Skeletal muscle tissue (tissue), 4 donors: ENCODE results near the gene EED. TPM values are rescaled to one million over a fixed set of nuclear protein-coding genes. Genes with fewer than 3 reads are reported as not detected.

Experiments used
- H3K27ac ChIP-seq: one replicate; pipeline ENCODE4 v1.7.0; 2013; ENCODE audit warnings: mild to moderate bottlenecking, low read depth, low read length, inconsistent platforms
- H3K27me3 ChIP-seq, 3 donors: one replicate each; pipeline ENCODE4 v1.7.0; 2013; ENCODE audit warnings: low read length in 3 of 3; ENCODE audit not compliant: control insufficient read depth in 3 of 3, insufficient read depth in 3 of 3
- H3K36me3 ChIP-seq, 3 donors: one replicate each; pipeline ENCODE4 v1.7.0; 2013; ENCODE audit warnings: low read length in 3 of 3; ENCODE audit not compliant: control insufficient read depth in 3 of 3, insufficient read depth in 3 of 3
- H3K4me1 ChIP-seq, 3 donors: one replicate each; pipeline ENCODE4 v1.7.0; 2013; ENCODE audit warnings: low read length in 3 of 3, mild to moderate bottlenecking in 3 of 3; ENCODE audit not compliant: control insufficient read depth in 3 of 3, insufficient read depth in 3 of 3
- H3K4me3 ChIP-seq, 3 donors: one replicate each; pipeline ENCODE4 v1.7.0; 2013; ENCODE audit warnings: low read length in 3 of 3
- H3K9ac ChIP-seq, 3 donors: one replicate each; pipeline ENCODE4 v1.7.0; 2013; ENCODE audit warnings: low read length in 3 of 3, mild to moderate bottlenecking in 3 of 3, moderate library complexity in 2 of 3, low read depth in 1 of 3
- H3K9me3 ChIP-seq, 3 donors: one replicate each; pipeline ENCODE4 v1.7.0; 2013; ENCODE audit warnings: low read length in 3 of 3; ENCODE audit not compliant: control insufficient read depth in 3 of 3
- total RNA-seq: library from RNA; depleted of rRNA; stranded (reverse); fragments of >200 nt; gene quantifications from one replicate; pipeline ENCODE4 v1.2.3, GENCODE V29; 2014
- donor health status: Osteomylitis.

The EED gene
- total RNA-seq, 1 donor from 2014 or later: 23.5 TPM

GRCh38 chr11:86262387-86262786 is 17.8 kb downstream of the EED start:
- H3K4me1 ChIP-seq: no peaks in the 10 kb centered on the region
- H3K9ac ChIP-seq: no peak overlapping the region
- no peaks in the 10 kb centered on the region for H3K27me3 ChIP-seq
- no peaks in the 10 kb centered on the region for H3K9me3 ChIP-seq
- H3K4me3 ChIP-seq: no peak overlapping the region
- H3K27ac ChIP-seq: no peak overlapping the region
- peaks cover 7 to 25% (median 15%) of the 10 kb centered on the region in 3 donors for H3K36me3 ChIP-seq

DNA sequence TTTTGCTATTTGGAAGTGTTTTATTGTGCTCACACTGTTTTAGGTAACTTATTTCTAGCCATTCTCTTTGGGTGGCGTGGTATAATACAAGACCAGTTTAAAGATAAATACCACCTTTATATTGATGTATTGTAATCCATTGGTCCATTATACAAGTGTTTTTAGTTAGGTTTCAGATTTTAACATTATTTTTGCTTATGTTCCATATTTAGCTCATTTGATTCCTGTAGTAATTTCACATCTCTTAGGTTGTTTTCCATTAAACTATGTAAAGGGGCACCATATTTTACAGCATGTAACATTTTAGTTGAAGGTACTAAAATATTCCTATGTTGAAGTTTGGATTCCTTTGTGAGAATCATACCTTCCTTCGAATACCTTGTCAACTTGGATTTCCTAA is 20.1 kb downstream of the EED start:
- H3K9me3 ChIP-seq: no peaks in the 10 kb centered on the region
- H3K36me3 ChIP-seq: peaks cover 3 to 25% (median 12%) of the 10 kb centered on the region in 3 donors
- no peaks in the 10 kb centered on the region for H3K4me1 ChIP-seq
- no peak overlapping the region for H3K9ac ChIP-seq
- H3K27ac ChIP-seq: no peak overlapping the region
- H3K4me3 ChIP-seq: no peak overlapping the region
- H3K27me3 ChIP-seq: no peaks in the 10 kb centered on the region

DNA sequence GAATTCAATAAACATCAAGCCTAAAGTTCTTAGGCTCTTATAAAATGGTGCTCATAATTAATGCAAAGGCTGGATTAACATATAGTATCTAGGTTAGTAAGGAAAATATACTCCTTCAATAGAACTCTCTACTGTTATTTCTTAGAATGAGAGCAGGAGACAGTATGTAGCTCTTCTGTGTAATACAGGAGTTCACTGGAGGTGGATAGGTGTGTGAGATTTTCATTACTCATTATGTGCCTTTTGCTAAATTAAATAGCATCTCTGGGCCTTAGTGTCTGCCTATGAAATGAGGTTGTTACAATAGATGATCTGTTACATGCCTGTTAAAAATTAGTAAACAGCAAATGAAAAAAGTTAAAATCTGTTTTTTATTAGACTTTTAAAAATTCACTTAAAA is 20.6 kb downstream of the EED start:
- no peak overlapping the region for H3K9ac ChIP-seq
- H3K36me3 ChIP-seq: peaks cover 3 to 22% (median 14%) of the 10 kb centered on the region in 3 donors
- no peak overlapping the region for H3K4me3 ChIP-seq
- H3K27me3 ChIP-seq: no peaks in the 10 kb centered on the region
- H3K4me1 ChIP-seq: no peaks in the 10 kb centered on the region
- H3K27ac ChIP-seq: no peak overlapping the region
- no peaks in the 10 kb centered on the region for H3K9me3 ChIP-seq

DNA sequence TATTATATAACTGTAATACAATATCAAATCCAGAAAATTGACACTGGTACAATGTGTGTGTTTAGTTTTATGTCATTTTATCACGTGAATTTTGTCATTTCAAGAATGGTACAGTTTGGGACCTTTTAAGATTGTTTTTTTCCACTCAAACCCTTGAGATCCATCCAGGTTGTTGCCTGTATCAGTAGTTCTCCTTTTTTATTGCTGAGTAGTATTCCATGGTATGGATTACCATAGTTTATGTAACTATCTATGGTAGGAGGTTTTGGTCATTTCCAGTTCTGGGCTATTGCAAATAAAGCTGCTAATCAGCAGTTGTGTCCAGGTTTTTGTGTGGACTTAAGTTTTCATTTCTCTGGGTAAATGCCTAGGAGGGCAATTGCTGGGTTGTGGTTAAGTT is 25.1 kb downstream of the EED start:
- H3K4me1 ChIP-seq: no peaks in the 10 kb centered on the region
- H3K27me3 ChIP-seq: no peaks in the 10 kb centered on the region
- no peaks in the 10 kb centered on the region for H3K9me3 ChIP-seq
- H3K36me3 ChIP-seq: peaks cover 0 to 9% (median 0%) of the 10 kb centered on the region in 3 donors
- H3K4me3 ChIP-seq: no peak overlapping the region
- no peak overlapping the region for H3K9ac ChIP-seq
- H3K27ac ChIP-seq: no peak overlapping the region

- H3K4me1 ChIP-seq: no peaks in the 10 kb centered on the region
- no peak overlapping the region for H3K4me3 ChIP-seq
- no peaks in the 10 kb centered on the region for H3K27me3 ChIP-seq
- peaks cover 3 to 23% (median 15%) of the 10 kb centered on the region in 3 donors for H3K36me3 ChIP-seq
- H3K27ac ChIP-seq: no peak overlapping the region
- no peaks in the 10 kb centered on the region for H3K9me3 ChIP-seq
- H3K9ac ChIP-seq: no peak overlapping the region
Observed at GRCh38 chr11:86274503-86274902, 29.9 kb downstream of the EED start.

DNA sequence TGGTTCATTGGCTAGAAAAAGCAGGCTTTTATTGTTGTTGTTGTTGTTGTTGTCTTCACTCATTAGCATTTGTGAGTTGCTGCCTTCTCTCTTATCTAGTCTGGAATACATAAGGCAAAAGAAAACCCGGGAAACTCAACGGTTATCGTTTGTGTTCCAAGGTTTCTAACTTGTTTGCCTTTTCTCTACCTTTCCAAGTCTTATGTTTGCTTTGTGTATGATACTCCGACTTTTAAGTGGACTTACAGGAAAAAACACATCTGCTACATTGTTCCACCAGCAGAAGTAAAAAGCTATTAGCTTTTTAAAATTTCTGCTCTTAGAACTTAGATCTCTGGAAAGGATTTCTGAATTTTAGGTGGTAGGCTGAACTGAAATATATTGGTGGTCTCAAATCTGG is 30.4 kb downstream of the EED start:
- H3K27me3 ChIP-seq: no peaks in the 10 kb centered on the region
- no peak overlapping the region for H3K9ac ChIP-seq
- no peak overlapping the region for H3K27ac ChIP-seq
- H3K4me3 ChIP-seq: no peak overlapping the region
- peaks cover 3 to 23% (median 19%) of the 10 kb centered on the region in 3 donors for H3K36me3 ChIP-seq
- H3K9me3 ChIP-seq: no peaks in the 10 kb centered on the region
- H3K4me1 ChIP-seq: no peaks in the 10 kb centered on the region

- H3K9me3 ChIP-seq: no peaks in the 10 kb centered on the region
- no peak overlapping the region for H3K9ac ChIP-seq
- no peaks in the 10 kb centered on the region for H3K4me1 ChIP-seq
- H3K4me3 ChIP-seq: no peak overlapping the region
- no peak overlapping the region for H3K27ac ChIP-seq
- H3K27me3 ChIP-seq: no peaks in the 10 kb centered on the region
- peaks cover 3 to 20% (median 19%) of the 10 kb centered on the region in 3 donors for H3K36me3 ChIP-seq
Observed at GRCh38 chr11:86275493-86276370, 31.2 kb downstream of the EED start.

DNA sequence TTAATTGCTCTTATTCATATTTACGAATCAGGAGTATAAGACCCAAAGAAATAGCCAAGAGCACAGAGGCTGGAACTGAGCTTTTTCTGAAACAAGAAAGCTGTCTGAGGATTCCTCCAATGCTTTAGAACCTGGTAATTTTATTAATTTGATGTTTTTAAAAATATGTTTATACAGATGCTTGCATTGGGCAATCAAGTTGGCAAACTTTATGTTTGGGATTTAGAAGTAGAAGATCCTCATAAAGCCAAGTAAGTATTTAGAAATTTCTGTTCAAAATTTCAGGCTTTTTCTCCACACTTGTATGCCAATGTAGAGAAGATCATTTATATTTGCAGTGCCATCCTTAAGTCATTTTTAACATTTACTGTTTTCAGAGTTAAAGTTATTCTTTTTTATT is 33.2 kb downstream of the EED start:
- H3K36me3 ChIP-seq: peaks cover 3 to 20% (median 19%) of the 10 kb centered on the region in 3 donors
- H3K9ac ChIP-seq: no peak overlapping the region
- no peak overlapping the region for H3K4me3 ChIP-seq
- no peaks in the 10 kb centered on the region for H3K27me3 ChIP-seq
- H3K9me3 ChIP-seq: no peaks in the 10 kb centered on the region
- H3K27ac ChIP-seq: no peak overlapping the region
- H3K4me1 ChIP-seq: no peaks in the 10 kb centered on the region

DNA sequence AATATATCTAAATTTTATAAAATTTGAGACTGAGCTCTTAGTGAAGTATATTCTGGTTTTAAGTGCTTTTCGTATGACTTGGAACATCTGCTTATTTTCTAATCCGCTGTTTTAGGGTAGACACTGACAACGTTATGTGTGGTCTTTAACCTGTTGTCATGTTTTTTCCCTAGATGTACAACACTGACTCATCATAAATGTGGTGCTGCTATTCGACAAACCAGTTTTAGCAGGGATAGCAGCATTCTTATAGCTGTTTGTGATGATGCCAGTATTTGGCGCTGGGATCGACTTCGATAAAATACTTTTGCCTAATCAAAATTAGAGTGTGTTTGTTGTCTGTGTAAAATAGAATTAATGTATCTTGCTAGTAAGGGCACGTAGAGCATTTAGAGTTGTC is 33.7 kb downstream of the EED start:
- no peak overlapping the region for H3K27ac ChIP-seq
- no peaks in the 10 kb centered on the region for H3K4me1 ChIP-seq
- no peaks in the 10 kb centered on the region for H3K9me3 ChIP-seq
- H3K9ac ChIP-seq: no peak overlapping the region
- H3K36me3 ChIP-seq: peaks cover 3 to 20% (median 19%) of the 10 kb centered on the region in 3 donors
- no peak overlapping the region for H3K4me3 ChIP-seq
- H3K27me3 ChIP-seq: no peaks in the 10 kb centered on the region

DNA sequence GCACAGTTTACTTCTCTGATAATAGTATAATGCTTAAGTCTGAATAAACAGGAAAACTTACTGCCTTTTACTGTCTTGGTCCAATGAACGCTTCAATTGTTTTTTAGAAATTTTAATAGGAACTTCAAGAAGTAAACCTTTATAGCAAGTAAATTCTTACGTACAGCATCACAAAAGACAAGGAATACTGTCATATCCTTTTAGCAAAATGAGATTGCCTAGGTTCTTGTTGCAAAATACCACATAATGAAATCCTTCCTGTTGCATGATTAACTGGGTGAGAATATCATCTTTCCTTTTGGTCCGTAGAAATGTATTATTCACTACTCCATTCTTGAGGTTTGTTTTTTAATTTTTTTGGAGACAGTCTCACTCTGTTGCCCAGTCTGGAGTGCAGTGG is 35.2 kb downstream of the EED start:
- H3K27me3 ChIP-seq: no peaks in the 10 kb centered on the region
- H3K27ac ChIP-seq: no peak overlapping the region
- H3K4me1 ChIP-seq: no peaks in the 10 kb centered on the region
- H3K36me3 ChIP-seq: peaks cover 3 to 28% (median 23%) of the 10 kb centered on the region in 3 donors
- H3K9ac ChIP-seq: no peak overlapping the region
- no peaks in the 10 kb centered on the region for H3K9me3 ChIP-seq
- H3K4me3 ChIP-seq: no peak overlapping the region
